Measurements from ENCODE around the gene ABHD5.

Gene ABHD5

GRCh38 chr3:43689766-43690399, 855 bp upstream of the ABHD5 start:
- H3K4me2 ChIP-seq (ENCODE audit: low read length): peak overlapping the region; percentile 94
- no peak overlapping the region for H3K27ac ChIP-seq (ENCODE audit: low read depth, low read length, poor library complexity, severe bottlenecking)
- H3K4me3 ChIP-seq (ENCODE audit: low read depth, low read length, poor library complexity, severe bottlenecking): peak overlapping the region; percentile 77
- no peaks in the 10 kb centered on the region; the same call in 1 of the 2 replicates for H3F3A ChIP-seq (ENCODE audit: insufficient read depth, low read length)
- no peaks in the 10 kb centered on the region; the same call in 1 of the 2 replicates for H4K20me1 ChIP-seq (ENCODE audit: insufficient read depth, low read length)
- peaks cover 19% of the 10 kb centered on the region for H3K4me1 ChIP-seq (ENCODE audit: insufficient read depth, low read length, severe bottlenecking)
- H3K9me3 ChIP-seq (ENCODE audit: low read length): no peaks in the 10 kb centered on the region
- no peaks in the 10 kb centered on the region for H3K27me3 ChIP-seq (ENCODE audit: insufficient read depth, low read length)
- no peaks in the 10 kb centered on the region for H3K9me2 ChIP-seq (ENCODE audit: low read depth, low read length)
- H3K79me2 ChIP-seq (ENCODE audit: insufficient read depth, low read length): no peaks in the 10 kb centered on the region
- peak overlapping the region; percentile 65 for H3K9ac ChIP-seq (ENCODE audit: low read length)
- peak overlapping the region; percentile 75; the same call in 1 of the 2 replicates for H2AFZ ChIP-seq (ENCODE audit: low read length)
- no peaks in the 10 kb centered on the region for H3K36me3 ChIP-seq (ENCODE audit: insufficient read depth, low read length)
- no peak for TF ChIP-seq EZH2 (IDR thresholded peaks at IDR 0.05; ENCODE audit: borderline replicate concordance, low read length)
- no peak for TF ChIP-seq CTCF (IDR thresholded peaks at IDR 0.05; ENCODE audit: low read length)

- TF ChIP-seq EZH2 (IDR thresholded peaks at IDR 0.05; ENCODE audit: borderline replicate concordance, low read length) (no peak), CTCF (IDR thresholded peaks at IDR 0.05; ENCODE audit: low read length) (no peak)
Observed at GRCh38 chr3:43691120-43691995, 620 bp downstream of the ABHD5 start.

GRCh38 chr3:43692085-43692855, 1.5 kb downstream of the ABHD5 start:
- Histone ChIP-seq H3K9me3 (ENCODE audit: low read length) (no peaks in the 10 kb centered on the region), H3K36me3 (ENCODE audit: insufficient read depth, low read length) (no peaks in the 10 kb centered on the region), H3F3A (ENCODE audit: insufficient read depth, low read length) (no peaks in the 10 kb centered on the region; the same call in 1 of the 2 replicates), H3K27ac (ENCODE audit: low read depth, low read length, poor library complexity, severe bottlenecking) (no peak overlapping the region), H3K4me1 (ENCODE audit: insufficient read depth, low read length, severe bottlenecking) (peaks cover 19% of the 10 kb centered on the region), H3K4me2 (ENCODE audit: low read length) (peak overlapping the region; percentile 94), H3K9ac (ENCODE audit: low read length) (peak overlapping the region; percentile 79; the same call in 1 of the 2 replicates), H3K27me3 (ENCODE audit: insufficient read depth, low read length) (no peaks in the 10 kb centered on the region), H4K20me1 (ENCODE audit: insufficient read depth, low read length) (no peaks in the 10 kb centered on the region; the same call in 1 of the 2 replicates), H3K4me3 (ENCODE audit: low read depth, low read length, poor library complexity, severe bottlenecking) (peak overlapping the region; percentile 77), H3K79me2 (ENCODE audit: insufficient read depth, low read length) (no peaks in the 10 kb centered on the region), H3K9me2 (ENCODE audit: low read depth, low read length) (no peaks in the 10 kb centered on the region), H2AFZ (ENCODE audit: low read length) (no peak overlapping the region)
- TF ChIP-seq EZH2 (IDR thresholded peaks at IDR 0.05; ENCODE audit: borderline replicate concordance, low read length) (no peak), CTCF (IDR thresholded peaks at IDR 0.05; ENCODE audit: low read length) (no peak)

More at GRCh38 chr3:43691120-43691995, 620 bp downstream of the ABHD5 start:
- Histone ChIP-seq H3K79me2 (ENCODE audit: insufficient read depth, low read length) (no peaks in the 10 kb centered on the region), H4K20me1 (ENCODE audit: insufficient read depth, low read length) (no peaks in the 10 kb centered on the region; the same call in 1 of the 2 replicates), H3K9ac (ENCODE audit: low read length) (peak overlapping the region; percentile 79), H3K9me2 (ENCODE audit: low read depth, low read length) (no peaks in the 10 kb centered on the region), H3F3A (ENCODE audit: insufficient read depth, low read length) (no peaks in the 10 kb centered on the region; the same call in 1 of the 2 replicates), H3K36me3 (ENCODE audit: insufficient read depth, low read length) (no peaks in the 10 kb centered on the region), H3K4me1 (ENCODE audit: insufficient read depth, low read length, severe bottlenecking) (peaks cover 19% of the 10 kb centered on the region), H3K4me3 (ENCODE audit: low read depth, low read length, poor library complexity, severe bottlenecking) (peak overlapping the region; percentile 77), H3K27me3 (ENCODE audit: insufficient read depth, low read length) (no peaks in the 10 kb centered on the region), H3K4me2 (ENCODE audit: low read length) (peak overlapping the region; percentile 94), H3K27ac (ENCODE audit: low read depth, low read length, poor library complexity, severe bottlenecking) (no peak overlapping the region), H3K9me3 (ENCODE audit: low read length) (no peaks in the 10 kb centered on the region), H2AFZ (ENCODE audit: low read length) (no peak overlapping the region)

Data from OCI-LY1 (cell line).